ENCODE measurements around the gene LPAR5. TPM values are rescaled to one million over a fixed set of nuclear protein-coding genes. Genes with fewer than 3 reads are reported as not detected.

LPAR5 gene
- total RNA-seq, 2 experiments from 2014 or later = 7.8 to 8.0 TPM

GRCh38 chr12:6650832-6651231, 15.1 kb upstream of the LPAR5 start:
- POLR2A ChIA-PET = no interaction called here
- Mint-ChIP-seq H3K27ac (no peak overlapping the region), H3K9me3 (no peaks in the 10 kb centered on the region), H3K36me3 (ENCODE audit: low read depth) (peaks cover 41% of the 10 kb centered on the region), H3K4me3 (no peak overlapping the region), H3K27me3 (peaks cover 2% of the 10 kb centered on the region), H3K4me1 (peaks cover 9% of the 10 kb centered on the region)
- no peak for DNase-seq
- CTCF ChIA-PET = no interaction called here

- H3K36me3 Mint-ChIP-seq (ENCODE audit: low read depth) = peaks cover 39% of the 10 kb centered on the region
- ChIA-PET POLR2A (interaction anchor here (1.0 kb wide), 1 partner anchor 14 kb away, joined by 3 read pairs; no protein-coding TSS in a partner anchor), CTCF (interaction anchor here (0.6 to 1.9 kb wide), 2 partner anchors 37 to 1351 kb away, joined by 3 to 4 read pairs; no protein-coding TSS in a partner anchor)
- H3K4me3 Mint-ChIP-seq = peak within 1 kb of the TSS; percentile 47
- H3K9me3 Mint-ChIP-seq = peaks cover 25% of the 10 kb centered on the region
- peak; percentile 43 for DNase-seq
- peaks cover 9% of the 10 kb centered on the region for H3K27me3 Mint-ChIP-seq
- H3K27ac Mint-ChIP-seq = no peak within 1 kb of the TSS
- H3K4me1 Mint-ChIP-seq = peaks cover 12% of the 10 kb centered on the region
These were observed 11.4 kb upstream of the LPAR5 start, which contains the start of gene ACRBP for GRCh38 chr12:6647083-6647604. Gene ACRBP (minus strand): TSS chr12:6647432. CDS start chr12:6647366, 66 bp downstream.

GRCh38 chr12:6646276-6647082, 10.7 kb upstream of the LPAR5 start:
- Mint-ChIP-seq H3K36me3 (ENCODE audit: low read depth) (peaks cover 38% of the 10 kb centered on the region), H3K4me1 (peaks cover 12% of the 10 kb centered on the region), H3K9me3 (peaks cover 29% of the 10 kb centered on the region), H3K27ac (no peak overlapping the region), H3K4me3 (peak overlapping the region; percentile 47), H3K27me3 (peaks cover 15% of the 10 kb centered on the region)
- POLR2A ChIA-PET = interaction anchor here (0.6 kb wide), 1 partner anchor 17 kb away, joined by 3 read pairs; no protein-coding TSS in a partner anchor
- CTCF ChIA-PET = interaction anchor here (1.9 kb wide), 1 partner anchor 38 kb away, joined by 4 read pairs; no protein-coding TSS in a partner anchor
- no peak for DNase-seq

GRCh38 chr12:6644903-6645302, 9.1 kb upstream of the LPAR5 start:
- Mint-ChIP-seq H3K4me1 (peaks cover 12% of the 10 kb centered on the region), H3K27me3 (peaks cover 18% of the 10 kb centered on the region), H3K27ac (no peak overlapping the region), H3K36me3 (ENCODE audit: low read depth) (peaks cover 30% of the 10 kb centered on the region), H3K4me3 (no peak overlapping the region), H3K9me3 (peaks cover 29% of the 10 kb centered on the region)
- CTCF ChIA-PET = interaction anchor here (0.5 to 0.9 kb wide), 2 partner anchors 39 to 168 kb away, joined by 3 to 4 read pairs; no protein-coding TSS in a partner anchor
- DNase-seq = no peak
- POLR2A ChIA-PET = interaction anchor here (2.2 kb wide), 1 partner anchor 13 kb away, joined by 8 read pairs; no protein-coding TSS in a partner anchor

GRCh38 chr12:6644257-6644596, 8.5 kb upstream of the LPAR5 start:
- H3K4me1 Mint-ChIP-seq = peaks cover 12% of the 10 kb centered on the region
- H3K27me3 Mint-ChIP-seq = peaks cover 18% of the 10 kb centered on the region
- ChIA-PET CTCF (interaction anchor here (0.9 to 1.1 kb wide), 2 partner anchors 12 to 40 kb away, joined by 3 to 4 read pairs; no protein-coding TSS in a partner anchor), POLR2A (interaction anchor here (1.3 to 2.2 kb wide), 2 partner anchors 9 to 13 kb away, joined by 4 to 8 read pairs; partner anchors contain the start of gene LPAR5)
- no peak overlapping the region for H3K27ac Mint-ChIP-seq
- no peak for DNase-seq
- H3K4me3 Mint-ChIP-seq = no peak overlapping the region
- H3K9me3 Mint-ChIP-seq = peaks cover 29% of the 10 kb centered on the region
- H3K36me3 Mint-ChIP-seq (ENCODE audit: low read depth) = peaks cover 30% of the 10 kb centered on the region

- Mint-ChIP-seq H3K27ac (no peak overlapping the region), H3K4me1 (peaks cover 12% of the 10 kb centered on the region), H3K9me3 (peaks cover 29% of the 10 kb centered on the region), H3K4me3 (no peak overlapping the region), H3K27me3 (peaks cover 18% of the 10 kb centered on the region), H3K36me3 (ENCODE audit: low read depth) (peaks cover 30% of the 10 kb centered on the region)
- ChIA-PET POLR2A (interaction anchor here (1.3 to 2.2 kb wide), 2 partner anchors 8 to 12 kb away, joined by 4 to 8 read pairs; partner anchors contain the start of gene LPAR5), CTCF (interaction anchor here (0.9 to 1.1 kb wide), 2 partner anchors 12 to 41 kb away, joined by 3 to 4 read pairs; no protein-coding TSS in a partner anchor)
- no peak for DNase-seq
These were observed 8.0 kb upstream of the LPAR5 start for GRCh38 chr12:6643569-6644256.

- H3K9me3 Mint-ChIP-seq = peaks cover 29% of the 10 kb centered on the region
- POLR2A ChIA-PET = interaction anchor here (1.2 kb wide), 1 partner anchor 9 kb away, joined by 4 read pairs; no protein-coding TSS in a partner anchor
- DNase-seq = no peak
- H3K4me1 Mint-ChIP-seq = peaks cover 8% of the 10 kb centered on the region
- H3K27ac Mint-ChIP-seq = no peak overlapping the region
- H3K36me3 Mint-ChIP-seq (ENCODE audit: low read depth) = peaks cover 15% of the 10 kb centered on the region
- CTCF ChIA-PET = interaction anchor here (0.6 to 2.9 kb wide), 4 partner anchors 11 to 184 kb away, joined by 3 to 8 read pairs (median 4); no protein-coding TSS in a partner anchor
- no peak overlapping the region for H3K4me3 Mint-ChIP-seq
- H3K27me3 Mint-ChIP-seq = peaks cover 19% of the 10 kb centered on the region
These were observed 5.4 kb upstream of the LPAR5 start for GRCh38 chr12:6641131-6641530.

- no peak for DNase-seq
- Mint-ChIP-seq H3K36me3 (ENCODE audit: low read depth) (peaks cover 15% of the 10 kb centered on the region), H3K4me1 (peaks cover 15% of the 10 kb centered on the region), H3K27ac (no peak overlapping the region), H3K4me3 (no peak overlapping the region), H3K27me3 (peaks cover 19% of the 10 kb centered on the region), H3K9me3 (peaks cover 29% of the 10 kb centered on the region)
- ChIA-PET POLR2A (interaction anchor here (1.2 kb wide), 1 partner anchor 9 kb away, joined by 4 read pairs; no protein-coding TSS in a partner anchor), CTCF (interaction anchor here (1.4 to 2.9 kb wide), 2 partner anchors 10 to 20 kb away, joined by 4 to 8 read pairs; no protein-coding TSS in a partner anchor)
These were observed 4.7 kb upstream of the LPAR5 start for GRCh38 chr12:6640497-6640896.

GRCh38 chr12:6639151-6639801, 3.5 kb upstream of the LPAR5 start:
- Mint-ChIP-seq H3K27me3 (peaks cover 19% of the 10 kb centered on the region), H3K9me3 (peaks cover 18% of the 10 kb centered on the region), H3K36me3 (ENCODE audit: low read depth) (peaks cover 9% of the 10 kb centered on the region), H3K4me1 (peaks cover 21% of the 10 kb centered on the region), H3K4me3 (no peak overlapping the region), H3K27ac (no peak overlapping the region)
- ChIA-PET CTCF (interaction anchor here (1.4 to 2.9 kb wide), 2 partner anchors 9 to 19 kb away, joined by 4 to 8 read pairs; no protein-coding TSS in a partner anchor), POLR2A (no interaction called here)
- no peak for DNase-seq

- ChIA-PET POLR2A (no interaction called here), CTCF (no interaction called here)
- Mint-ChIP-seq H3K27me3 (peaks cover 19% of the 10 kb centered on the region), H3K9me3 (peaks cover 9% of the 10 kb centered on the region), H3K27ac (no peak overlapping the region), H3K4me3 (no peak overlapping the region), H3K36me3 (ENCODE audit: low read depth) (peaks cover 3% of the 10 kb centered on the region), H3K4me1 (peaks cover 22% of the 10 kb centered on the region)
- DNase-seq = no peak
These were observed 2.5 kb upstream of the LPAR5 start for GRCh38 chr12:6638305-6638704.

GRCh38 chr12:6635375-6635855, 344 bp downstream of the LPAR5 start:
- ChIA-PET CTCF (interaction anchor here (0.6 to 1.1 kb wide), 3 partner anchors 29 to 131 kb away, joined by 3 to 4 read pairs (median 3); partner anchors contain the start of gene PTMS), POLR2A (interaction anchor here (1.2 to 3.5 kb wide), 5 partner anchors 8 to 216 kb away, joined by 4 to 13 read pairs (median 4); partner anchors contain the start of genes CDCA3, USP5 and ZNF384)
- DNase-seq = peak; percentile 57
- Mint-ChIP-seq H3K27me3 (peaks cover 2% of the 10 kb centered on the region), H3K4me3 (peak overlapping the region; percentile 68), H3K9me3 (no peaks in the 10 kb centered on the region), H3K36me3 (ENCODE audit: low read depth) (no peaks in the 10 kb centered on the region), H3K27ac (peak overlapping the region; percentile 70), H3K4me1 (peaks cover 50% of the 10 kb centered on the region)
